NCI-H345 (cell line): Measurements from ENCODE around the gene SH3PXD2A.
A peak's percentile ranks its signal among the peaks of the same experiment; 100 is the strongest.

ENCODE experiments used
- DNase-seq: peaks from one replicate; lab custom pipeline; 2025; lab: John Stamatoyannopoulos, UW

SH3PXD2A gene

GRCh38 chr10:103602028-103602851 is 253.1 kb downstream of the SH3PXD2A start:
- DNase-seq: no peak

- no peak for DNase-seq
These were observed 254.3 kb downstream of the SH3PXD2A start for GRCh38 chr10:103600956-103601569.

- no peak for DNase-seq
These were observed 255.1 kb downstream of the SH3PXD2A start for GRCh38 chr10:103600325-103600724.

GRCh38 chr10:103599907-103600306 is 255.5 kb downstream of the SH3PXD2A start:
- no peak for DNase-seq

- no peak for DNase-seq
These were observed 256.2 kb downstream of the SH3PXD2A start for GRCh38 chr10:103599211-103599610.

- DNase-seq: peak; percentile 62
These were observed 256.7 kb downstream of the SH3PXD2A start for GRCh38 chr10:103598654-103599115.

- no peak for DNase-seq
These were observed 258.4 kb downstream of the SH3PXD2A start for GRCh38 chr10:103597003-103597402.

- DNase-seq: no peak
These were observed 259.2 kb downstream of the SH3PXD2A start for GRCh38 chr10:103595933-103596726.

GRCh38 chr10:103593022-103593570 is 262.3 kb downstream of the SH3PXD2A start:
- no peak for DNase-seq

GRCh38 chr10:103592186-103593021 is 263.0 kb downstream of the SH3PXD2A start:
- no peak for DNase-seq

- no peak for DNase-seq
These were observed 264.6 kb downstream of the SH3PXD2A start for GRCh38 chr10:103590744-103591291.

GRCh38 chr10:103590060-103590459 is 265.3 kb downstream of the SH3PXD2A start:
- DNase-seq: no peak

GRCh38 chr10:103589074-103589630 is 266.2 kb downstream of the SH3PXD2A start:
- DNase-seq: no peak

GRCh38 chr10:103587073-103587472 is 268.3 kb downstream of the SH3PXD2A start:
- no peak for DNase-seq

- DNase-seq: no peak
These were observed 270.4 kb downstream of the SH3PXD2A start for GRCh38 chr10:103585011-103585405.

GRCh38 chr10:103584216-103585010 is 271.0 kb downstream of the SH3PXD2A start:
- DNase-seq: no peak

GRCh38 chr10:103583871-103584215 is 271.5 kb downstream of the SH3PXD2A start:
- no peak for DNase-seq

GRCh38 chr10:103582331-103583123 is 272.8 kb downstream of the SH3PXD2A start:
- no peak for DNase-seq

GRCh38 chr10:103581499-103581898 is 273.9 kb downstream of the SH3PXD2A start:
- DNase-seq: no peak
